PC-9 (cell line): Measurements from ENCODE around the gene DRD4. TPM values are rescaled to one million over a fixed set of nuclear protein-coding genes. Genes with fewer than 3 reads are reported as not detected.

Experiments used
- total RNA-seq: library from RNA; stranded (reverse); gene quantifications from 2 replicates; pipeline ENCODE4 v1.2.3, GENCODE V29; 2021

Gene DRD4
- total RNA-seq, 1 experiment from 2014 or later, result 0.35 TPM

Other genes starting within 250 kb of the DRD4 start
- 83.7 and 109 TPM in 2 replicates for gene PKP3, start 243.1 kb upstream of the DRD4 start, total RNA-seq
- 78.9 and 98.3 TPM in 2 replicates for gene SIGIRR, start 222.3 kb upstream of the DRD4 start, total RNA-seq
- gene ANO9, start 195.3 kb upstream of the DRD4 start, total RNA-seq, result 18.1 and 27.6 TPM in 2 replicates
- 32.5 and 38.8 TPM in 2 replicates for gene PTDSS2, start 187.0 kb upstream of the DRD4 start, total RNA-seq
- gene RNH1, start 130.0 kb upstream of the DRD4 start, total RNA-seq, result 87.8 and 104 TPM in 2 replicates
- 47.2 and 47.5 TPM in 2 replicates for gene HRAS, start 101.7 kb upstream of the DRD4 start, total RNA-seq
- gene LRRC56, start 99.7 kb upstream of the DRD4 start, total RNA-seq, result 5.0 and 6.3 TPM in 2 replicates
- 12.8 and 16.3 TPM in 2 replicates for gene LMNTD2, start 76.5 kb upstream of the DRD4 start, total RNA-seq
- 36.2 and 40.8 TPM in 2 replicates for gene RASSF7, start 76.3 kb upstream of the DRD4 start, total RNA-seq
- gene PHRF1, start 60.8 kb upstream of the DRD4 start, total RNA-seq, result 21.7 and 24.5 TPM in 2 replicates
- gene IRF7, start 21.3 kb upstream of the DRD4 start, total RNA-seq, result 10.7 and 13.1 TPM in 2 replicates
- gene CDHR5, start 12.3 kb upstream of the DRD4 start, total RNA-seq, result not detected in 2 replicates
- gene SCT, start 10.1 kb upstream of the DRD4 start, total RNA-seq, result not detected in 2 replicates
- gene DEAF1, start 58.0 kb downstream of the DRD4 start, total RNA-seq, result 36.9 and 44.4 TPM in 2 replicates
- 34.0 and 36.6 TPM in 2 replicates for gene TMEM80, start 58.5 kb downstream of the DRD4 start, total RNA-seq
- gene EPS8L2, start 69.0 kb downstream of the DRD4 start, total RNA-seq, result 228 and 229 TPM in 2 replicates
- 434 and 446 TPM in 2 replicates for gene TALDO1, start 110.2 kb downstream of the DRD4 start, total RNA-seq
- gene GATD1, start 140.2 kb downstream of the DRD4 start, total RNA-seq, result 52.7 and 61.9 TPM in 2 replicates
- not detected in 2 replicates for gene CEND1, start 152.8 kb downstream of the DRD4 start, total RNA-seq
- gene SLC25A22, start 161.0 kb downstream of the DRD4 start, total RNA-seq, result 24.6 and 25.8 TPM in 2 replicates
- gene PIDD1, start 168.0 kb downstream of the DRD4 start, total RNA-seq, result 16.7 and 24.3 TPM in 2 replicates
- gene RPLP2, start 172.7 kb downstream of the DRD4 start, total RNA-seq, result 1,270 and 1,465 TPM in 2 replicates
- 137 and 142 TPM in 2 replicates for gene PNPLA2, start 181.6 kb downstream of the DRD4 start, total RNA-seq
- 17.5 and 21.2 TPM in 2 replicates for gene CRACR2B, start 190.7 kb downstream of the DRD4 start, total RNA-seq
- gene CD151, start 195.7 kb downstream of the DRD4 start, total RNA-seq, result 184 and 199 TPM in 2 replicates
- 87.4 and 99.7 TPM in 2 replicates for gene POLR2L, start 205.3 kb downstream of the DRD4 start, total RNA-seq
- gene TSPAN4, start 205.6 kb downstream of the DRD4 start, total RNA-seq, result 30.4 and 43.6 TPM in 2 replicates